ENCODE data around the gene MAST2.

MAST2 gene

GRCh38 chr1:45989249-45989648 is 185.8 kb downstream of the MAST2 start:
- no peak for DNase-seq (ENCODE audit: extremely low spot score)
- ChIA-PET CTCF (interaction anchor here (1.2 kb wide), 1 partner anchor 10 kb away, joined by 3 read pairs; no protein-coding TSS in a partner anchor), POLR2A (no interaction called here)
- TF ChIP-seq, protein P1, sequence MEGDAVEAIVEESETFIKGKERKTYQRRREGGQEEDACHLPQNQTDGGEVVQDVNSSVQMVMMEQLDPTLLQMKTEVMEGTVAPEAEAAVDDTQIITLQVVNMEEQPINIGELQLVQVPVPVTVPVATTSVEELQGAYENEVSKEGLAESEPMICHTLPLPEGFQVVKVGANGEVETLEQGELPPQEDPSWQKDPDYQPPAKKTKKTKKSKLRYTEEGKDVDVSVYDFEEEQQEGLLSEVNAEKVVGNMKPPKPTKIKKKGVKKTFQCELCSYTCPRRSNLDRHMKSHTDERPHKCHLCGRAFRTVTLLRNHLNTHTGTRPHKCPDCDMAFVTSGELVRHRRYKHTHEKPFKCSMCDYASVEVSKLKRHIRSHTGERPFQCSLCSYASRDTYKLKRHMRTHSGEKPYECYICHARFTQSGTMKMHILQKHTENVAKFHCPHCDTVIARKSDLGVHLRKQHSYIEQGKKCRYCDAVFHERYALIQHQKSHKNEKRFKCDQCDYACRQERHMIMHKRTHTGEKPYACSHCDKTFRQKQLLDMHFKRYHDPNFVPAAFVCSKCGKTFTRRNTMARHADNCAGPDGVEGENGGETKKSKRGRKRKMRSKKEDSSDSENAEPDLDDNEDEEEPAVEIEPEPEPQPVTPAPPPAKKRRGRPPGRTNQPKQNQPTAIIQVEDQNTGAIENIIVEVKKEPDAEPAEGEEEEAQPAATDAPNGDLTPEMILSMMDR (IDR thresholded peaks at IDR 0.05; ENCODE audit: control extremely low read depth, extremely low read depth, low read depth, missing control alignments) = no peak

DNA sequence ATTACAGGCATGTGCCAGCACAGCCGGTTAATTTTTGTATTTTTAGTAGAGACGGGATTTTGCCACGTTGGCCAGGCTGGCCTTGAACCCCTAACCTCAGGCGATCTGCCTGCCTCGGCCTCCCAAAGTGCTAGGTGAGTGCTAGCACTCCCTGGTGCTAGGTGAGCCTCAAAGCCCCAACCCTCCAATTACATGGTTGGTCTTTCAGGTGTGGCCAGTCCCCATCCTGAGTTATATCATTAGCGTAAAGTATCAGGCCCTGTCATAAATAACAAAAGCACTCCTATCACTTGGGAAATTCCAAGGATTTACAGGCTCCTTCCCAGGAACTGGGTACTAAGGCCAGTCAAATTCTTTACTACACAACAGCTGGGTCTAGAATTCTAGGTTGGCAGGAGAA is 191.0 kb downstream of the MAST2 start:
- CTCF ChIA-PET = no interaction called here
- POLR2A ChIA-PET = no interaction called here
- TF ChIP-seq, protein P1 (IDR thresholded peaks at IDR 0.05; ENCODE audit: control extremely low read depth, extremely low read depth, low read depth, missing control alignments) = no peak
- no peak for DNase-seq (ENCODE audit: extremely low spot score)

DNA sequence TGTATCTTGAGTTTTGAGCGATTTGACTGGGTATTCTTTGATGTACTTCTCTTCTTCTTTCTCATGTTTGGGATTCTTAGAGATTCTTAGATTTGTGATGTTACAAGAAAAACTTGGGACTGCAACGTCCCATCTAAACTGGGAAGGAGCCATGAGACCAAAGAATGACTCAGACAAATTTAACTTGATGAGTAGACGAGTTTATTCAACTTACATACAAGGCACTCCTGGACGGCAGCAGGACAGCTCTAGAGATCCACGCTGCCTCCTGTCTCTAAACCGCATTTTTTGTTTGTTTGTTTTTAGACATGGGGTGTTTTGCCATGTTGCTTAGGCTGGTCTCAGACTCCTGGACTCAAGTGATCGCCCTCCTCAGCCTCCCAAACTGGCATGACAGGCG is 191.9 kb downstream of the MAST2 start:
- CTCF ChIA-PET = no interaction called here
- no peak for DNase-seq (ENCODE audit: extremely low spot score)
- POLR2A ChIA-PET = no interaction called here
- TF ChIP-seq, protein P1 (IDR thresholded peaks at IDR 0.05; ENCODE audit: control extremely low read depth, extremely low read depth, low read depth, missing control alignments) = no peak

DNA sequence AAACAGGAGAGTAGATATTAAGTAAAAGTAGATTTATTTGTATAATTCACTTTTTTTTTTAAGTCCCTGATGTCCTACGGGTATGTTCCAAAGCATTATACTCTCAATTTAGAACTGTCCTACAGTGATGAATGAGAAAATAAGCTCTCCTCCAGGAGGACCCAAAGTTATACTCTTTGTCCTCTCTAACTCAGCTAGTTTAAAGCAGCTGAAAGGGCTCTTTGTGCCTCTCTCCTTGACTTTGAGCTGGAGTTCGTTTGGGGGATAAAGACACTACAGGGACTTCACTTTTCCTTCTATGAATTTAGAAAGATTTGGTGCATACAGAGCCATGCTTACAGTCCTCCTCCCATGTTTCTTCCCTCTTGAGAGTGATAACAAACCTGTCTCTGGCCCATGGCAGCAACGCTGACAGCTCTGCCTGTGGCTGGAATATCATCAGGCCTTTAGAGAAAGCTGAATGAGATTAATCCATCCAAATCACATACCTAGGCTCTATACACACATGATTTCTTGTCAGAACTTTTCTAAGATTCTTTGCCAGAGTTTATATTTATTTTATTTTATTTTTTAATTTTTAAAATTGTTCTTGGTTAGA is 194.7 kb downstream of the MAST2 start:
- ChIA-PET POLR2A (no interaction called here), CTCF (interaction anchor here (1.0 kb wide), 1 partner anchor 13 kb away, joined by 3 read pairs; no protein-coding TSS in a partner anchor)
- no peak for DNase-seq (ENCODE audit: extremely low spot score)

GRCh38 chr1:45999507-45999906 is 196.1 kb downstream of the MAST2 start:
- DNase-seq (ENCODE audit: extremely low spot score) = no peak
- TF ChIP-seq, protein P1 (IDR thresholded peaks at IDR 0.05; ENCODE audit: control extremely low read depth, extremely low read depth, low read depth, missing control alignments) = no peak
- ChIA-PET POLR2A (no interaction called here), CTCF (no interaction called here)

More for the DNA sequence above, 194.7 kb downstream of the MAST2 start:
- TF ChIP-seq, protein P1 (IDR thresholded peaks at IDR 0.05; ENCODE audit: control extremely low read depth, extremely low read depth, low read depth, missing control alignments) = no peak

DNA sequence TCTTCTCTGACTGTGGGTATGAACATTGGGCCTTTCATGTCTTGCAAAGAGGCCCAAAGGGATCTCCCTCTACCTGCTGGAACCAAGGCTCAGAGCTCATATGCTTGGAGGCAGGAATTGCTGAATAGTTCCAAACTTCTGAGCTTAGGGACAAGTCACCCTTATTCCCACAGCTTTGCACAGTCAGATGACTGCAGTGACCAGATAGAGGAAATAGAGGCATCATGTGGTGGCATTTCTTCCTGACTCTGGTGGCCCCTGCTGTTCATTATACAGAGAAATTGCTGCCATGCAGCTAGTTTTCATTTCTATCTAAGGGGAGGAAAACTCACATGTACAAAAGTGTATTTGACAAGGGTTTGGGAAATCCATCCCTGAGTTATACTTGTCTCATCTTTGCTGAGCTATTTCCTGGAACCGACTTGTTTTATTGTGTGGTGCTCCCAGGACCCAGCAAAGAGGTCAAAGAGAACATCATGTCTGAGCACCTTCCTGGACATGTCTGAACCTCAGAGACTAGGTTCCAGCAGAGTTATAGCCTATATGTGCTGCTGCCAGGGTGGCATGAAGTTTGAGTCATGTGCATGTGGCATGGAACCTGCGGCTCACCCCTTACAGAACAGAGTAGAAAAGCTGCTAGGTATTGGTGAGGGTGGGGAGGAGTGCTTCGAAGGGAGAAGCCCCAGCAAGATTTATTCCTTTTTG is 197.8 kb downstream of the MAST2 start:
- TF ChIP-seq, protein P1 (IDR thresholded peaks at IDR 0.05; ENCODE audit: control extremely low read depth, extremely low read depth, low read depth, missing control alignments) = peak; percentile 13
- ChIA-PET CTCF (interaction anchor here (1.1 to 1.8 kb wide), 3 partner anchors 10 to 31 kb away, joined by 3 to 4 read pairs (median 4); no protein-coding TSS in a partner anchor), POLR2A (no interaction called here)
- DNase-seq (ENCODE audit: extremely low spot score) = no peak
